MV-4-11 (cell line): Measurements from ENCODE around the gene FYB2.

Experiments
- DNase-seq: peaks from one replicate; lab custom pipeline; 2025; lab: John Stamatoyannopoulos, UW

Gene FYB2

DNA sequence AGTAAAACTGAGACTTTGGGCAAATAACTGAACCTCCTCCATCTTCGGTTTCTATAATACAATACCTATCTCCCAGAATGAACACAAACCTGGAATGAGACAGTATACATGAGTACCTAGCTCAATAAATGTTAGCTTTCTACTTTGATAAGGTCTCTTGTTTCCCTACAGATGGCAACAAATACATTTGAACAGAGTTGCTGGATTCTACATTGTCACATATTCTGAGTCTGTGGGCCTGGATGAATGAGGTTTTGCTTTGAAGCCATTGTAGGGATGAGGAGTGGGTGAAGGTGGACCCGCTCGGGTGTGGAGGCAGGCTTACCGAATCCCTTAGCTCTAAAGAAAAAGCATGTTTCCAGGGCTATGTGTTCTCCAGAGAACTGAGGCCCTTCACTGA lies 13.9 kb upstream of the FYB2 start:
- DNase-seq, result no peak

DNA sequence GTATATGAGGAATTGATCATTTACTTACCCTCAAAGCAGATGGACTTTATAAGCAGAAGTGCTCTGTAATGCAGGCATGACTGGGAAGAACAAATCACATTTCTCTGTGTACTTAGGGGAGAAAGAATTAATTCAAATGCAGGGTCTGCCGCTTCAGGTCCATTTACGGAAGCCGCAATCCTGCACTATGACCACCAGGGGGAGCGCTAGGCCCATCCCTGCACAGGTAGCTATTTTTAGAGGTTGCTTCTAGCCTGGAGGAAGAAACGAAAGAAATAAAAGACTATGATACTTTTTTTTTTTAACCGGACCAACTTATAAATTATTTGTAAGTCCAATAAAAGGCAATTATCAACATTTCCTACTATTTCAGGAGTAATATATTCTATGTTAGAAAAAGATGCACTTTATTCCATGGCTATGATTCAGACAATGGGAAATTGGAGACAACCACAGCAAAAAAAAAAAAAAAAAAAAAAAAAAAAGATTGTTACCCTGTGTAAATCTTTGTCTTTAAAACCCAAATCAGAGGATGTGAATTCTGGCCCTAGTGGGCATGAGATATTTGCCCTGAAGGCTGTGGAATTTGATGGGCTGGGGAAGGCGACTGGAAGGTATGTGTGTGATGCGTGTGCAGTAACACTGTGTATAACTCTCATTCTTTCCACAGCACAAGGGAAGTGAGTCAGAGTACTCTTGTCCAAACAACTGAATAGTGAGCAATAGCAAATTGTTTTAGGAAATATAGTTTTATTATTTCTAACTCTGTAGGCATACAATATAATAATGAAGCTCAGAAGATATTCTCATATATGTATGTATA lies 12.9 kb upstream of the FYB2 start:
- peak; percentile 54 for DNase-seq

GRCh38 chr1:56830052-56830451 lies 10.8 kb upstream of the FYB2 start:
- no peak for DNase-seq

DNA sequence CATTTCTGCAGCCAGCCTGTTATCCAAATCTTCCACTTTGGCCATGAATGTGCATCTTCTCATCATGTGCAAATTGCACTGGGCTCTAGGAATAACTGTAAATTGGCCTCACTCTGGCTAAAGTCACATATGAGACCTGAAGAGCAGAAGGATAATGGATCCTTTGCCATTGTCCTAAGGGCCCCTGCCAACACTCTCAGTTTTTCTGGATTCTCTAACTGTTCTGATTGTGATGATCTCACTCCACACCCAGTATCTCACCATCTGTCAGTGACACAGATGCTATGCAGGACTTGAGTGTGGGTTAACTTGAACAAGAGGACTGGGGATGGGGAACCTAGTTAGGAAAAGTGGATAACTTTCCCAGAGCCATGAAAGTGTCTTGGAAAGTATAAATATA lies 8.5 kb upstream of the FYB2 start:
- DNase-seq, result no peak

GRCh38 chr1:56825436-56825835 lies 6.2 kb upstream of the FYB2 start:
- no peak for DNase-seq

DNA sequence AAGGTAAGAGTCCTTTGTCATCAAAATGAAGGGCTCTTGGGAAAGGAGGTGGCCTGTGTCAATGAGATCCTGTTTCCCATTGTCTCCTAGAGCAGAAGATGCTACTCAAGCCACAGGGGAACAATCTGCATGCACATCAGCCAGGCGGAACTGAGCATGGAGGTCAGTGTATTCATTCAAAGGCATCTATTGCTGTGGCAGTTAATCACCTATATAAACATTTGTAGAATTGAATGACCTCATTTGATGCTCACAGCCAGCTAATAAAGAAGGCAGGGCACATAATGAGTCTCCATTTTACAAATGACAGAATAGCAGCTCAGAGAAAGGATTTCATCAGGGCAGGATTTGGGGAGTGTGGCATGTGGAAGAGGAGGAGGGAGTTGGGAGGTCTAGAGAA lies 5.7 kb upstream of the FYB2 start:
- no peak for DNase-seq

GRCh38 chr1:56824271-56824670 lies 5.1 kb upstream of the FYB2 start:
- no peak for DNase-seq

- no peak for DNase-seq
These were observed 2.2 kb upstream of the FYB2 start for GRCh38 chr1:56821462-56821797.

- peak; percentile 7 for DNase-seq
These were observed 1.7 kb upstream of the FYB2 start for GRCh38 chr1:56820755-56821461.

GRCh38 chr1:56817716-56818463 lies 1.3 kb downstream of the FYB2 start:
- DNase-seq, result no peak

DNA sequence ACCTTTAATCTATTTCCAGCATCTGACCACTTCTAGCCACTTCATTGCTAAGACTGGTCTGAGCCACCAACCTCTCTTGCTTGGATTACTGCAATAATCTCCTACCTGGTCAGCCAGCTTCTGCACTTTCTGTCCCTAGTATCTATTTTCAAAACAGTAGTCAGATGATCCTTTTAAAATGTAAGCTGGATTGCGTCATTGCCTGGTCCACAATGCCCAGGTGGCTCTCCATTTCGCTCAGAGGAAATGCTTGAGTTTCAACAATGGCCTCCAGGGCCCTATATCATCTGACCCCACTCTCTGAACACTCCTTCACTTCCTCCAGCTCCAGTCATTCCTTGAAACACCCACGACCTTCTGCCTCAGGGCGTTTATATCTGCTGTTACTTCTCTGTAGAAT lies 2.3 kb downstream of the FYB2 start:
- no peak for DNase-seq

DNA sequence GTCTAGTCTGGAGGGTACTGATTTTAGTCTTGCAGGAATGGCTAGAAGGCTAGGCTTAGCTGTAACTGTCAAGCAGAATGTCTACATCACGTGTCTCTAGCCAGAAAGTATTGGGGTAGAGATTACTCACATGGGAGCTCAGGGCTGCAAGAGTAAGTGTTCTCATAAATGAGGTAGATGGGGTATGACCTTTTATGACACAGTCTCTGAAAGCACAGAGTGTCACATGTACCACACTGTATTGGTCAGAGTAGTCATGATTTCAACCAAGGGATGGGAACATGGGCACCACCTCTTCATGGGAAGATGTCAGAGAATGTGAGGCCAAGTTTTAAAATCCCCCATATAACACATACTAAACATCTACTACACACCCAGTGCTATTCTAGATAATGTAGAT lies 2.9 kb downstream of the FYB2 start:
- no peak for DNase-seq

DNA sequence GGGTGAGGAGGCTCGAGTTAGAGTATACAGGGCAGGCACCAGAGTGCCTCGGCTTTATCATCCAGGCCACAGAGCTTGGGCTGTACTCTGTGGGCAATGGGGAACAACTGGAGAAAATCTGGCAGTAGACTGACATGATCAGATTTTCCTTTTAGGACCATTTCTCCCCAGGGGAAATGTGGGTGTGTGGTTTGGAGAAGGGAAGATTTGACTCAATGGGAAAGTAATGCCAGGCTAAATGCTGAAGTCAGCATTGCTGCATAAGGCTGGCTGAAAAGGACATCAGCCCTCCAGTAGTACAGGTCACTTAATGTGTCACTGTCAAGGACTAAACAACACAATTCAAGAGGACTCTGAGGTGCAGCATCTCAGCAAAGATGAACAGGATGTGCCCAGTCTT lies 5.0 kb downstream of the FYB2 start:
- no peak for DNase-seq

GRCh38 chr1:56811331-56811730 lies 7.9 kb downstream of the FYB2 start:
- DNase-seq, result no peak

DNA sequence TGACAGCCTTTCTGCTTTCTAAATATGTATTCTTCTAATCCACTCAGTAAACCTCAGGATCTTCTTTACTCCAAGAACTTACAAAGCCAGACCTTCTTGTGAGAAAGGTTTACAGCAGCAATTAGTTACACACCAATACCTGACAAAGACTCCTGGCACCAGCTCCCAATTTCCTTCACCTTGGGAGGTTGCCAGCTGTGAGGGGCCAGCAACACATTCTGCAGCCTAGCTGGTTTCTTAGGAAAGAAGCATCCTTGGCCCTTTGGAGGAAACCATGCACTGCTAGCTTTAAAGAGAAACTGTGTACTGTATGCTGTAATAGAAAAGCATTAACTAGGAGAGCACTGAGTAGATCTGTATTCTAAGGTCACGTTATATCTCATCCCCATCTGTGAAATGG lies 10.8 kb downstream of the FYB2 start:
- no peak for DNase-seq

- no peak for DNase-seq
These were observed 12.4 kb downstream of the FYB2 start for GRCh38 chr1:56806804-56807203.

DNA sequence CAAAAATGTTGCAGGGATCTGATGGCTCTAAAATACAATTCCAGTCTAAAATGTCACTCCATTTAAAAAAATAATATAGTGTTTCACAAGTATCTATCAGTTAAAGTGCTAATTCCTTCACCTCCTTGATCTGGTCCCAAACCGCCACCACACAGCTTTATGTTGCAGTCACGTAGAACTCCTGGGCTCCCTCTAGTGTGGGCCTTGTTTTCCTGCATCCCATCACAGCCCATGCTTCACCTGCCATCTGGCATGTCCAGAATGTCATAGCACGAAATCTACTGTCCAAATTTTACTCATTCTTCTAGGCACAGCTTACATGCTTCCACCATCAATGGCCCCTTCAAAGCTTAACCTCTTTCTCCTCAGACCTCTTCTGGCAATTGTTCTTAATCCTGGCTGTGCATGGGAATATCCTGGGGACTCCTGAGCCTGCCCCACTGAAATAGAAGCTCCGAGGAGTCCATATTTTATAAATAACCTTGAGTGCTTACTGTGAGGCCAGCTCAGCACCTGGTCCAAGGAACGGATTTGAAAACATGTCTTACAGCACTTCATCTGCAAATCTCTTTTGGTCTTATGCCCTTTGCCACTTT lies 15.5 kb downstream of the FYB2 start:
- peak; percentile 8 for DNase-seq

- no peak for DNase-seq
These were observed 19.4 kb downstream of the FYB2 start for GRCh38 chr1:56799605-56800400.

GRCh38 chr1:56798053-56798471 lies 21.1 kb downstream of the FYB2 start:
- DNase-seq, result no peak

GRCh38 chr1:56797065-56797685 lies 22.0 kb downstream of the FYB2 start:
- DNase-seq, result no peak

DNA sequence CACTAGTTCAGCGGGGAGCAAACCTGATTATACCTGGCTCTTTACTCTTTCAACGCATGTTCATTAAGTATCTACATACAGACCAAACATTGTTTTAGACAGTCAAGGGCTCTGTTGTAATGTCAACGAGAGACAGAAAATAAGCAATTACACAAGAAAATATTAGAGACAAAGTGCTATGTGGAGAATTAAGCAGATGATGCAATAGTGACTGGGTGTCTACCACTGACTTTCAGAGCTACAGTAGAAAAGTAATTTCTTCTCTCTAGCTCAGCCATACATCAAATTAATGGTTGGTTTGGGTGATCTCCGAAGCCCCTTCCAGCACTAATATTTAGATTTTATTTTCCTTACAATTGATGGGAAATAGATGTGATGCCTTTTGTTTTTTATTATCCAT lies 23.3 kb downstream of the FYB2 start:
- no peak for DNase-seq
